CD4-positive, alpha-beta T cell (primary cell): ENCODE data around the gene ATG10. TPM values are rescaled to one million over a fixed set of nuclear protein-coding genes. Genes with fewer than 3 reads are reported as not detected.
"Not testable (repeated sequence)": the region's sequence is repeated elsewhere in the genome, so short reads cannot be mapped to it uniquely, and the experiment has no call there.

Source experiments
- ATAC-seq: fragments of 200-7000 bp; cut with Tn5 transposase; one replicate; pipeline ENCODE4 v1.10.0; 2022; ENCODE audit warnings: mild to moderate bottlenecking; ENCODE audit not compliant: poor library complexity
- CTCF ChIA-PET: fragments of 350-600 bp; sonication (Branson Sonifier 250); formaldehyde crosslinking; loops from one replicate; lab custom pipeline; 2021; ENCODE audit warnings: antibody characterized with exemption, inconsistent platforms; lab: Charles Lee
- POLR2A ChIA-PET: fragments of 350-600 bp; sonication (Branson Sonifier 250); formaldehyde crosslinking; loops from one replicate; lab custom pipeline; 2021; ENCODE audit warnings: antibody characterized with exemption, inconsistent platforms; lab: Charles Lee
- DNase-seq, 14 experiments: peaks; one replicate each; pipeline ENCODE4 v3.0.0-alpha.2; 2013 to 2020; ENCODE audit warnings: mixed read lengths in 2 of 14
- H3K27ac ChIP-seq, 2 donors: one replicate each; pipeline versions ENCODE4 v1.5.1 to v1.7.0; 2013; ENCODE audit warnings: low read length in 2 of 2, low read depth in 1 of 2, mild to moderate bottlenecking in 1 of 2
- H3K27me3 ChIP-seq, 2 experiments: 1 replicate in 1 of 2; 2 replicates in 1 of 2; pipeline versions ENCODE4 v1.6.1 to v1.7.0; 2013; ENCODE audit warnings: low read length in 2 of 2, control low read depth in 1 of 2, mild to moderate bottlenecking in 1 of 2, moderate library complexity in 1 of 2; ENCODE audit not compliant: insufficient read depth in 2 of 2, control insufficient read depth in 1 of 2
- H3K36me3 ChIP-seq: one replicate; pipeline ENCODE4 v1.6.1; 2013; ENCODE audit warnings: low read length, control low read depth; ENCODE audit not compliant: insufficient read depth
- H3K4me1 ChIP-seq: one replicate; pipeline ENCODE4 v1.6.1; 2013; ENCODE audit warnings: low read length, control low read depth; ENCODE audit not compliant: insufficient read depth
- H3K4me3 ChIP-seq: one replicate; pipeline ENCODE4 v1.5.1; 2013; ENCODE audit warnings: mild to moderate bottlenecking, low read length, moderate library complexity
- H3K9me3 ChIP-seq, 2 experiments: 1 replicate in 1 of 2; 2 replicates in 1 of 2; pipeline versions ENCODE4 v1.6.1 to v1.7.0; 2013; ENCODE audit warnings: low read length in 2 of 2, mild to moderate bottlenecking in 2 of 2, control low read depth in 1 of 2, moderate library complexity in 1 of 2; ENCODE audit not compliant: control insufficient read depth in 1 of 2, insufficient read depth in 1 of 2
- H3K27ac Mint-ChIP-seq: one replicate; pipeline ENCODE4 v1.8.0; 2020; ENCODE audit warnings: mixed read lengths
- H3K27me3 Mint-ChIP-seq: one replicate; pipeline ENCODE4 v1.8.0; 2021; ENCODE audit warnings: mixed read lengths
- H3K36me3 Mint-ChIP-seq: one replicate; pipeline ENCODE4 v1.8.0; 2021; ENCODE audit warnings: low read depth, mixed read lengths
- H3K4me1 Mint-ChIP-seq: one replicate; pipeline ENCODE4 v1.8.0; 2021; ENCODE audit warnings: low read depth, mixed read lengths
- H3K4me3 Mint-ChIP-seq: one replicate; pipeline ENCODE4 v1.8.0; 2020; ENCODE audit warnings: mild to moderate bottlenecking, mixed read lengths
- H3K9me3 Mint-ChIP-seq: one replicate; pipeline ENCODE4 v1.8.0; 2020; ENCODE audit warnings: mixed read lengths
- CTCF ChIP-seq: fragments of 200-600 bp; IDR thresholded peaks from one replicate; pipeline ENCODE4 v1.8.0; 2022; ENCODE audit warnings: antibody characterized with exemption, mild to moderate bottlenecking
- intact Hi-C, 2 experiments: fragments of 100-400 bp; cut with DNase I in 1 of 2; cut with micrococcal nuclease in 1 of 2; formaldehyde crosslinking; loops; one replicate each; pipeline versions ENCODE4 v1.15.1 to v1.9.0; 2023 to 2025; cut with DNase I, micrococcal nuclease
- total RNA-seq, 174 experiments: library from RNA in 2 of 174; stranded (reverse) in 2 of 174; gene quantifications; one replicate each; pipeline ENCODE4 v1.2.3 and lab custom pipeline; 2021 to 2026

ATG10 gene
- total RNA-seq, 2 experiments from 2014 or later, result 4.7 to 5.3 TPM

DNA sequence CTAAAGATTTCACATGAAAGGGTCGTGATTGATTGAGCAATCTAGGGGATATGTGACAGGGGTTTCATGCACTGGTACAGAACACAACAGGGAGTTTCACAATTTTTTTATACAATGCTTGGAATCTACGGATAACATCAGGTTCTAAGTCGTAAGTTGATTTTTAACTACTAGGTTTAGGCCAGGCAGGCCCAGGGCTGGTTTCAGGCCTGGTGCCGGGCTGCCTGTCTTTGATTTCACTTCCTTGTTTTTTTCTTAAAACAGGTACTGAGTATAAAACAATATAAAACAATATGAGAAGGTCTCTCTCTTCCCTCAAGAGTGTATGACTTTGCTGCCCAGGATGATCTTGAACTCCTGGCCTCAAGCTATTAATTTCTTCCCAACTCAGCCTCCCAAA is 301.6 kb downstream of the ATG10 start:
- H3K36me3 Mint-ChIP-seq, result peaks cover 77% of the 10 kb centered on the region
- H3K27ac Mint-ChIP-seq, result peak overlapping the region; percentile 30
- H3K9me3 Mint-ChIP-seq, CTCF ChIA-PET, H3K4me3 Mint-ChIP-seq, H3K9me3 ChIP-seq, H3K27me3 ChIP-seq, ATAC-seq, DNase-seq, H3K4me3 ChIP-seq, POLR2A ChIA-PET, H3K27me3 Mint-ChIP-seq, H3K27ac ChIP-seq: not testable (repeated sequence)
- Histone ChIP-seq H3K4me1 (peaks cover 12% of the 10 kb centered on the region), H3K36me3 (peaks cover 40% of the 10 kb centered on the region)
- H3K4me1 Mint-ChIP-seq, result peaks cover 29% of the 10 kb centered on the region
- intact Hi-C loops, result loop anchor here in 1 of 2 experiments (10.0 kb wide), 1 partner anchor 519 kb away; the partner anchor contains the start of gene SSBP2

DNA sequence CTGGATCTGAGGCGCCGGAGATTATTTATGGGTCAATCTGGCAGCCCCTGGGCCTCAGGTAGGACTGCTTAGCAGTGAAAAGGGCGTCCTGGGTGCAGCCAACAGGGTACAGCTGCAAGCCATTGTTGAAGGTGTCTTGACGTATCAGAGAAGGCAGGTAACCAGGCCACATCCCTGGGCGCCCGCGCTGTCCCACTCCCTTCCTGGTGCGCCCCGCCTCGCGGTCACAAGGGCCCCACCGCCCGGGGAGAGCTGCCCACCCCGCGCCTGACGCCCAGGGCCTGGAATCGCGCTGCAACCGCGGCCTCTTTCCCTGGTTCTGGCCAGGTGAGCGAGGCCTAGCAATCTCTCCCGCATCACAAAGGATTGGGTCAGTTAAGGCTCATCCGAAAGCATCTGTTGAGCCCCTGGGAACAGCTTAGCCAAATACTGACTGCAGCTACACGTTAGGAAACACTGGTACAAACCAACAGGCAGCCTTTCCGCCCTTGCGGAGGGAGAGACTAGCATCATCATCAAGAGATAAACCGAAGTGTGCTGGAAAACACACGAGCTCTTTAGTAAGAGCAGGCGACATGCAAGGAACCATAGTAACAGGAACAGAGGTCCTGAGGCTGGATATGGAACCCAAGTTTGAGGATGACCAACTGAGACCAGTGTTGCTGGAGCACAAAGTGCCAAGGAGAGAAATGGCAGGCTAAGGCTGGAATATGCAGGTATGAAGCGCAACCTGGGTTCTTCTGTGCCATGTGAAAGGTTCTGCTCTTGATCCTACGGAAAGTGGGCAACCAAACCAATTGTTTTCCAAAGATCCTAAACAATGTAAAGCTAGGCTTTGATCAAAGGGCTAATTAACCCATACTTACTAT is 302.8 kb downstream of the ATG10 start:
- Histone ChIP-seq H3K9me3 (no peaks in the 10 kb centered on the region), H3K27me3 (no peaks in the 10 kb centered on the region), H3K27ac (no peak overlapping the region), H3K4me1 (peaks cover 18% of the 10 kb centered on the region), H3K4me3 (no peak overlapping the region), H3K36me3 (peaks cover 37% of the 10 kb centered on the region)
- H3K9me3 Mint-ChIP-seq, result no peaks in the 10 kb centered on the region
- H3K36me3 Mint-ChIP-seq, result peaks cover 71% of the 10 kb centered on the region
- ChIA-PET CTCF (no interaction called here), POLR2A (interaction anchor here (1.0 kb wide), 1 partner anchor 11 kb away, joined by 3 read pairs; no protein-coding TSS in a partner anchor)
- TF ChIP-seq CTCF, result no peak
- no peaks in the 10 kb centered on the region for H3K27me3 Mint-ChIP-seq
- peaks cover 33% of the 10 kb centered on the region for H3K4me1 Mint-ChIP-seq
- no peak for ATAC-seq
- no peak overlapping the region for H3K27ac Mint-ChIP-seq
- H3K4me3 Mint-ChIP-seq, result peak overlapping the region; percentile 65
- DNase-seq, result peak in 1 of 14 experiments; percentile 16
- intact Hi-C loops, result loop anchor here in 1 of 2 experiments (5.0 to 10.0 kb wide), 6 partner anchors 302 to 1617 kb away; partner anchors contain the start of genes ATG10, SSBP2, TMEM167A and XRCC4

GRCh38 chr5:82275216-82275664 is 303.4 kb downstream of the ATG10 start:
- Histone ChIP-seq H3K9me3 (no peaks in the 10 kb centered on the region), H3K27ac (no peak overlapping the region), H3K27me3 (no peaks in the 10 kb centered on the region), H3K4me3 (no peak overlapping the region), H3K4me1 (peaks cover 18% of the 10 kb centered on the region), H3K36me3 (peaks cover 37% of the 10 kb centered on the region)
- intact Hi-C loops, result loop anchor here in 1 of 2 experiments (5.0 to 10.0 kb wide), 6 partner anchors 303 to 1618 kb away; partner anchors contain the start of genes ATG10, SSBP2, TMEM167A and XRCC4
- ATAC-seq (no peak), DNase-seq (no peak)
- POLR2A ChIA-PET, result interaction anchor here (1.0 kb wide), 1 partner anchor 12 kb away, joined by 3 read pairs; no protein-coding TSS in a partner anchor
- Mint-ChIP-seq H3K36me3 (peaks cover 66% of the 10 kb centered on the region), H3K4me3 (peak overlapping the region; percentile 65), H3K27me3 (no peaks in the 10 kb centered on the region), H3K4me1 (peaks cover 33% of the 10 kb centered on the region), H3K9me3 (no peaks in the 10 kb centered on the region), H3K27ac (peak overlapping the region; percentile 60)
- TF ChIP-seq CTCF, result no peak
- CTCF ChIA-PET, result no interaction called here
